GM18517 (cell line): Measurements from ENCODE around the gene OR8G1.
"Not testable (repeated sequence)": the region's sequence is repeated elsewhere in the genome, so short reads cannot be mapped to it uniquely, and the experiment has no call there.

Experiments
- ATAC-seq: cut with Tn5 transposase; IDR thresholded peaks from one replicate; pipeline ENCODE4 v1.9.1; 2021; ENCODE audit warnings: mild to moderate bottlenecking, moderate library complexity; ENCODE audit not compliant: unreplicated experiment

Gene OR8G1

DNA sequence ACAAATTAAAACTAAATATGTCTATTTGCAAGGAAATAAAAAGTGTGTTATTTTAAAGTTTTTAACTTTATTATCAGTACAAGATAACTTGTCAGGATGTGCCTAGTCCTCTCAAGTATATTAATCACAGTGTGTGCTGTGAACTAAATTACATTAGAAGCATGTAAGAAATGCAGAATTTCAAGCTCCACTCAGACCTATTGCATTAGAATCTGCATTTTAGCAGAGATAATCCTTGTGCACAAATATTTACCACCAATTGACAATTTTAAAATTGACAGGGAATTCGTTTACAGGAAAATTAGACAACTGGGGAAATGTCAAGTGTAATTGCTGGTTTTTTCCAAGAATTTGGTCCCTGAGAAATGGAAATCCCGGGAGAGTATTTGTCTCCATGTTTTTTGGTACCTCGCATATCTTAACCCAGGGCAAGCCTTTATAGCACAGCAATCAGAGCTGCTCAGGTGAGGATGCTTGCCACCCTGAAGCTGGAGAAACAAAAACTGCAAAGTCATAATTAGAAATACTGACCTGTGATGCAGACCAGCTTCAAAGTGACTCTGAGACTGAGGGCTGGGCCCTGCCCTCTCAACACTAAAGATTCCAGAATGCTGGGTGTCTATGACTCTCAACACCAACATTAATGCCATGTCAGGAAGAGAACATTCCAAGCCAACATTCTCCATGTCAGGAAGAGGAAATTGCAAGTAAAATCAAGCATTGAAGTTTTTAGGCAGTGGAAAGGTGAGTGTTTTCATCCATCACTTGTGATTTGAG lies at the start of gene OR8G1:
OR8G1 (plus strand) TSS at position 475 of the 777 bp plus-strand sequence. CDS start 8,581 bp downstream, outside the sequence.
- ATAC-seq, result no peak

DNA sequence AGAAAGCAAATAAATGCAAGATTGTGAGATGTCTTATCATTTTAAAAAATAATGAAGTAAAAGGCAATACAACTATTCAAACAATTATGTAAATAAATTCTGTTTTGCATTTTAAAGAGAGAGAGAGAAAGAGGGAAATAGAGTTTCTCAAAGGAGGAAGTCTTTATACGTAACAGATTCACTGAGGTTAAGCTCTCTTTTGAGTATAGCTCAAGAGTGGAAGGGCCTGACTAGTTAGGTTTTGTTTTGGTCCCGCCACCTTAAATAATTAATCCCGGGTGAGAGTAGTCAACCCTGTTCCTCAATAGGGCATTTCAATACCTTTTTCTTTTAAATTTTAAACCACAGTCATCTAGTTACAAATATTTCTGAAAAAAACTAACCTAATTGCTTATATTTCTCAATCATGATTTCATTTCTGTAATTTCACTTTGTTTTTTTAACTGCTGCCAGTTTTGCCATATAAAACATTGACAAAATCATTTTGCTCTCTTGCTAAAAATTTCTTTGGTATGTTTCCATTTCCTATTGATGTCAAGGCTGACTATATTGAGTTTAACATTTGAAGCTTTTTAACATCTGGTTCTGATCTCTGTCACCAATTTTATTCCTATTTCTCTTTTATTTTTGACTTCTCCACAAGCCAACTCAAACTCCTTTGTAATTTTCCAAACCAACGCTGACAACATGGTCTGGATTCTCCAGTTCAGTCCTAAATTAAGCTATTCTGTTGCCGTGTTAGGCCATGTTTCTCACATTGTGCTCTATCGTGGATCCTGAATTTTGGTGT lies 47.5 kb upstream of the OR8G1 start:
- no peak for ATAC-seq

DNA sequence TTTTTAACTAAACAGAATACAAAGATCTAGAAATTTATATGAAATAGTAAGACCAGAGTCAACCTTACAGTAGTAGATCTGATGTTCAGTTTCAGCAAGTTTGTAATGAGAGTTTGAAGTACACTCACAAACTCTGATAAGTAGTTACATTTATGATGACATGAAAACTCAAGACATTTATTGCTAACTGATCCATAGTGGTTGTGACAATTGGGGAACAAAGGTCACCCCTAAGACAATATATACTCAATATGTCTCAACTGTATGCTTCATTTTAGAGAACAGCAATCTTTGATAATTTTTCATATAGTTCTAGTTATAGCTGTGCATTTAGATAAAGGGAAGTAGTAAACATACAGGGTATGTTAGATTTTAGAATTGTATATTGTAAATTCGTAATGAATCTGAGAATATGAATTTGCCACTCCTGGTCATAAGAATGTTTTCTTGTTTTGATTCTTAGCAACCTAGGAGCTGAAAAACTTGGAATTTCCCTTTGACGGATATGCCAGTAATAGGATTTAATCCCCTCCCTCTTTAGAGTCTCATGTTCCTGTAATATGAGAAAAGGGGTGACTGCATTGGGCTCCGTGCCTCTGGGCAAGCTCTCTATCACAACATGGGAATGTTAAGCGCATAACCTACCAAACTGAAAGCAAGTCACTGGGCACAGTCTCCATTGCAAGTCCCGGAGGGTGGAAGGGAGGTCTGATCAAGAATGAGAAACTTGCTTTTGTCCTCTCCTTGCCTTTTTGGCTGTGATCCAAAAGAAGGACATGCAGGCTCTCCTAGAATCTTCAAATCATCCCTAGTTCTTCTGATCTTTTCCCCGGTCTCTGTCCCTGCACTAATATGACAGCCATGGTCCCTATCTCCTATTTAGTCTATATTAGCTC lies 46.4 kb upstream of the OR8G1 start:
- ATAC-seq, result no peak

- ATAC-seq, result peak; percentile 83
Measured at GRCh38 chr11:124195189-124195734, 45.6 kb upstream of the OR8G1 start.

- no peak for ATAC-seq
Measured at GRCh38 chr11:124197999-124198398, 42.9 kb upstream of the OR8G1 start.

- no peak for ATAC-seq
Measured at GRCh38 chr11:124198897-124199296, 42.0 kb upstream of the OR8G1 start.

GRCh38 chr11:124199702-124200101 lies 41.2 kb upstream of the OR8G1 start:
- no peak for ATAC-seq

GRCh38 chr11:124200671-124201070 lies 40.2 kb upstream of the OR8G1 start:
- no peak for ATAC-seq

DNA sequence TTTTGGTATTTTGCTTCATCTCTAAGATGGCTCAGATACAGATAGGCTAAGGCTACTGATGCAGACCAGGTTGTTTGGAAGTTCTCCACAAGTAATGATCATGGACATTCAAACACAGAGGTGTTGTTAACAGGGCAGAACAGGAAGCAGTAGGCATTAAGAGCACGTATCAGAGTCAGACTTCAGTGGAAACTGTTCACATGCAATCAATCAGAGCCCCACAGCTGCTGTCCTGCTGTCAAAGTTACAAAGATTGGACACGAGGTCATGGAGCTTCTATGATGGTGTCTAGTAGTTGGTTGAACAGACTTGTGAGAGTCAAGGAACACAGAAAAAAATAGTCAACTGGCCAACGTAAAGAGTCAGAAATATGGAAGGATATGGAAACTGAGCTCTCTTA lies 37.9 kb upstream of the OR8G1 start:
- no peak for ATAC-seq

- no peak for ATAC-seq
Measured at GRCh38 chr11:124204008-124204407, 36.9 kb upstream of the OR8G1 start.

GRCh38 chr11:124207102-124207792 lies 33.6 kb upstream of the OR8G1 start:
- no peak for ATAC-seq

DNA sequence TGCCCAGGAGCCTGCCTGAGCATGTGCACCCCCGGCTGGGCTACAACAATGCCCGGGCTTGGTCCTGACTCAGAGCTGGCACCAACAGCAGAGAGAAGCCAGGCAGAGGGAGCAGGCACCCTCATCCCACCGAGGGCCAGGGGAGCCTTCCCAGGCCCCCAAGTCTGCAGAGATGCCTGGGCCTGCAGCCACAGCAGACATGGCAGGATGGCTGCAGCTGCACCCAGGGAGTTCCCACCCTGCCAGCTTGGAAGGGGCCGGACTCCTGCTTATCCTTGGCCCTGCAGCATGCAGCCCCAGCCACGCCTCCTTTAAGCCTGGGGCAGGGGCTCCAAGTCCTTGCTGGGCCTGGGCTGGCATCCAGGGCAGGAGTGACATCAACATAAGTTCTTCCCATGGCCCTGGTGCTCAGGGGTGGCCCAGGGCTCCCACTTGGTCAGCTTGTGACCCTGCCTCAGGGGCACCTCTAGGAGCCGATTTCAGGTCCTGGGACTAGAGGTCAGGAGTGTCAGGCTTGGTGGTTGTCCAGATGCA lies 31.0 kb upstream of the OR8G1 start:
- no peak for ATAC-seq

GRCh38 chr11:124210421-124210820 lies 30.5 kb upstream of the OR8G1 start:
- no peak for ATAC-seq

DNA sequence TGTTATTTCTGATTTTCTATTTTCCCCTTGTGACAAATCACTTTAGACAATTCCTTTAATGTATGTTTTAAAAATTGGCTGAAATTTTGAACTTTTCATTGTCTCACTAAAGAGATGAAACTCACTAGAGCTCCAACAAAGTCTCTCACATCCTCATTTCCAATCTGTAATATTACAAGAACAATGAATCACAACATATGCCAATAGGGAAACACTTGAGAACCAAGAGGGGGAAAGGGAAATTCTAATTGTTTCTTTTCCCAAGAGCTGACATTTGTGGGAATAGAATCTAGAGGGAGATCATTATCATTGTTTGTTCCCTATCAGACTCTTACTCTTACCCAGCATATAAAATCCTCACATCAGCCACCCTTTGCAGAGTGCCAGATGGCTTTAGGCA lies 29.6 kb upstream of the OR8G1 start:
- no peak for ATAC-seq

DNA sequence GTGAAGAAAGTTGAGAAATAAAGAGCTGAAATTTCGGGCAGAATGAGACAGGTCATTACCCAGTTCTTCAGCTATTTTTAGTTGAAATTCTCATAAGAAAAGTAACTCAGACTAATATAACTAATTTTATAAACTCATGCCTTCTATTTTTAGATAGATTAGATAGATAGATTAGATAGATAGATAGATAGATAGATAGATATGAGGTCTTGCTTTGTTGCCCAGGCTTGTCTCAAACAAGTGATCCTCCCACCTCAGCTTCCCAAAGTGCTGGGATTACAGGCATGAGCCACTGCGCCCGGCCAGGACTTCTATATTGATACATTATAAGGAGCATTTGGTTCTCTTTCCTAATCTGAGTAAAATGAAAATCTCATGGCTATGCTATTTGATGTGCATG lies 26.9 kb upstream of the OR8G1 start:
- no peak for ATAC-seq

GRCh38 chr11:124219126-124219525 lies 21.8 kb upstream of the OR8G1 start:
- no peak for ATAC-seq

GRCh38 chr11:124222407-124222806 lies 18.5 kb upstream of the OR8G1 start:
- no peak for ATAC-seq

GRCh38 chr11:124224618-124225423 lies 16.1 kb upstream of the OR8G1 start:
- ATAC-seq, result not testable (repeated sequence)

- no peak for ATAC-seq
Measured at GRCh38 chr11:124225471-124225870, 15.4 kb upstream of the OR8G1 start.
